Neural cell (in vitro differentiated cells): Measurements from ENCODE around the gene HGF. TPM values are rescaled to one million over a fixed set of nuclear protein-coding genes. Genes with fewer than 3 reads are reported as not detected.

ENCODE experiments used
- H2AFZ ChIP-seq: fragments of 200-600, 300-800 bp; sonication (generic), shearing (Covaris generic); 2 replicates; pipeline ENCODE4 v1.6.0; 2014; ENCODE audit warnings: low read depth, mild to moderate bottlenecking, antibody characterized with exemption, low read length, moderate library complexity
- H3F3A ChIP-seq: fragments of 200-600 bp; shearing (Covaris generic); 2 replicates; pipeline ENCODE4 v1.6.1; 2016; ENCODE audit warnings: mild to moderate bottlenecking, moderate library complexity, mixed read lengths, antibody characterized with exemption, low read length; ENCODE audit not compliant: insufficient read depth, poor library complexity, severe bottlenecking
- H3K27ac ChIP-seq: fragments of 200-600, 300-800 bp; sonication (generic), shearing (Covaris generic); 2 replicates; pipeline ENCODE4 v1.5.1; 2014; ENCODE audit warnings: mild to moderate bottlenecking, low read length, moderate library complexity
- H3K27me3 ChIP-seq: fragments of 300-800, 200-600 bp; sonication (generic), shearing (Covaris generic); 2 replicates; pipeline ENCODE4 v1.6.0; 2014; ENCODE audit warnings: mild to moderate bottlenecking, low read depth, low read length, moderate library complexity; ENCODE audit not compliant: insufficient read depth
- H3K36me3 ChIP-seq: fragments of 300-800, 200-600 bp; sonication (generic), shearing (Covaris generic); 2 replicates; pipeline ENCODE4 v1.5.1; 2014; ENCODE audit warnings: mild to moderate bottlenecking, antibody characterized with exemption, low read length, moderate library complexity; ENCODE audit not compliant: insufficient read depth
- H3K4me2 ChIP-seq: fragments of 300-800, 200-600 bp; sonication (generic), shearing (Covaris generic); 2 replicates; pipeline ENCODE4 v1.6.0; 2014; ENCODE audit warnings: mild to moderate bottlenecking, low read length
- H3K4me3 ChIP-seq: fragments of 300-800, 200-600 bp; sonication (generic), shearing (Covaris generic); 2 replicates; pipeline ENCODE4 v1.5.1; 2014; ENCODE audit warnings: mild to moderate bottlenecking, low read length, moderate library complexity
- H3K79me2 ChIP-seq: fragments of 200-600 bp; shearing (Covaris generic); replicated peaks from 2 replicates; pipeline ENCODE4 v1.6.0; 2014; ENCODE audit warnings: mild to moderate bottlenecking, low read length, moderate library complexity; ENCODE audit not compliant: insufficient read depth
- H3K9ac ChIP-seq: fragments of 300-800, 200-600 bp; sonication (generic), shearing (Covaris generic); 2 replicates; pipeline ENCODE4 v1.6.1; 2016; ENCODE audit warnings: mild to moderate bottlenecking, low read length, mixed read lengths
- H3K9me2 ChIP-seq: fragments of 200-600 bp; shearing (Covaris generic); 2 replicates; pipeline ENCODE4 v1.6.1; 2016; ENCODE audit warnings: mild to moderate bottlenecking, low read length, mixed read lengths; ENCODE audit not compliant: insufficient read depth
- H3K9me3 ChIP-seq: fragments of 200-600, 300-800 bp; sonication (generic), shearing (Covaris generic); 2 replicates; pipeline ENCODE4 v1.6.1; 2016; ENCODE audit warnings: mild to moderate bottlenecking, mixed run types, low read length, moderate library complexity, mixed read lengths
- H4K20me1 ChIP-seq: fragments of 200-600 bp; shearing (Covaris generic); 2 replicates; pipeline ENCODE4 v1.6.1; 2016; ENCODE audit warnings: mild to moderate bottlenecking, mixed run types; ENCODE audit not compliant: insufficient read depth
- EP300 ChIP-seq: fragments of 450-650 bp; conservative IDR thresholded peaks from 2 replicates; pipeline ENCODE4 v1.6.1; 2014; ENCODE audit warnings: antibody characterized with exemption, mild to moderate bottlenecking, moderate library complexity; ENCODE audit not compliant: poor library complexity, severe bottlenecking
- EZH2 ChIP-seq: fragments of 200-600, 300-800 bp; shearing (Covaris generic), sonication (generic); IDR thresholded peaks from 2 replicates; pipeline ENCODE4 v1.6.1; 2014; ENCODE audit warnings: antibody characterized with exemption, low read length, borderline replicate concordance, mild to moderate bottlenecking; ENCODE audit not compliant: insufficient read depth, poor library complexity, severe bottlenecking
- MXI1 ChIP-seq: fragments of 450-650 bp; conservative IDR thresholded peaks from 2 replicates; pipeline ENCODE4 v1.6.1; 2014; ENCODE audit warnings: antibody characterized with exemption, mild to moderate bottlenecking; ENCODE audit not compliant: poor library complexity, severe bottlenecking
- POLR2AphosphoS5 ChIP-seq: IDR thresholded peaks from 2 replicates; pipeline ENCODE4 v1.6.1; 2012
- RAD21 ChIP-seq: fragments of 450-650 bp; conservative IDR thresholded peaks from 2 replicates; pipeline ENCODE4 v1.6.1; 2014; ENCODE audit warnings: antibody characterized with exemption, mild to moderate bottlenecking, moderate library complexity
- SMC3 ChIP-seq: fragments of 450-650 bp; conservative IDR thresholded peaks from 2 replicates; pipeline ENCODE4 v1.6.1; 2014; ENCODE audit warnings: antibody characterized with exemption, mild to moderate bottlenecking, moderate library complexity; ENCODE audit not compliant: poor library complexity
- TAF1 ChIP-seq: IDR thresholded peaks from 2 replicates; pipeline ENCODE4 v1.6.1; 2012; ENCODE audit warnings: low read depth
- polyA plus RNA-seq: library from polyadenylated mRNA; depleted of rRNA; stranded (reverse); fragments of >200 nt; gene quantifications from 2 replicates; pipeline ENCODE4 v1.2.3, GENCODE V29; 2014
- TF ChIP-seq, protein P1 (sequence below): IDR thresholded peaks from 2 replicates; pipeline ENCODE4 v1.6.1; 2012; ENCODE audit warnings: borderline replicate concordance
- TF ChIP-seq, protein P2 (sequence below): fragments of 450-650 bp; IDR thresholded peaks from 2 replicates; pipeline ENCODE4 v1.5.1; 2014; ENCODE audit warnings: antibody characterized with exemption, mild to moderate bottlenecking, moderate library complexity; ENCODE audit not compliant: poor library complexity, severe bottlenecking

HGF gene
- polyA plus RNA-seq, 1 donor from 2014 or later = not detected

DNA sequence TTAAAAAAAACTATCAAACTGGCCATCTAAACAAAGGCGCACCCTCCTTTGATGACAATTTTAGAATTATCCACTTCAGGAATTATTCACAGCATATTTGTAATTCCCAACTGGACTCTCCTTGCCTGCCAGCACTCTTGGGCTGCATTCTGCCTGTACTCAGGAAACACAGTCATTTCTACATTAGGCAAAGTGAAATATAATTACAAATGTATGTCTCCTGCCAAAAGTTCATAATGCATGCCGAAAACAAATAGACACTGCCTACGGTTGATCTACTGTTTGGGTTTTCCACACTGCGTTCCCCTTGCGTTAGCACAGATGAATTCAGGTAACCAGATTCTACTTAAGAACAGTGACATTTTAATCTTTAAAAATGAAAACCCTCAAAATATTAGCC lies 1.9 kb downstream of the HGF start:
- TF ChIP-seq EP300 (no peak), MXI1 (no peak), POLR2AphosphoS5 (no peak), SMC3 (no peak), TAF1 (no peak), EZH2 (no peak), RAD21 (no peak)
- TF ChIP-seq, protein P1, sequence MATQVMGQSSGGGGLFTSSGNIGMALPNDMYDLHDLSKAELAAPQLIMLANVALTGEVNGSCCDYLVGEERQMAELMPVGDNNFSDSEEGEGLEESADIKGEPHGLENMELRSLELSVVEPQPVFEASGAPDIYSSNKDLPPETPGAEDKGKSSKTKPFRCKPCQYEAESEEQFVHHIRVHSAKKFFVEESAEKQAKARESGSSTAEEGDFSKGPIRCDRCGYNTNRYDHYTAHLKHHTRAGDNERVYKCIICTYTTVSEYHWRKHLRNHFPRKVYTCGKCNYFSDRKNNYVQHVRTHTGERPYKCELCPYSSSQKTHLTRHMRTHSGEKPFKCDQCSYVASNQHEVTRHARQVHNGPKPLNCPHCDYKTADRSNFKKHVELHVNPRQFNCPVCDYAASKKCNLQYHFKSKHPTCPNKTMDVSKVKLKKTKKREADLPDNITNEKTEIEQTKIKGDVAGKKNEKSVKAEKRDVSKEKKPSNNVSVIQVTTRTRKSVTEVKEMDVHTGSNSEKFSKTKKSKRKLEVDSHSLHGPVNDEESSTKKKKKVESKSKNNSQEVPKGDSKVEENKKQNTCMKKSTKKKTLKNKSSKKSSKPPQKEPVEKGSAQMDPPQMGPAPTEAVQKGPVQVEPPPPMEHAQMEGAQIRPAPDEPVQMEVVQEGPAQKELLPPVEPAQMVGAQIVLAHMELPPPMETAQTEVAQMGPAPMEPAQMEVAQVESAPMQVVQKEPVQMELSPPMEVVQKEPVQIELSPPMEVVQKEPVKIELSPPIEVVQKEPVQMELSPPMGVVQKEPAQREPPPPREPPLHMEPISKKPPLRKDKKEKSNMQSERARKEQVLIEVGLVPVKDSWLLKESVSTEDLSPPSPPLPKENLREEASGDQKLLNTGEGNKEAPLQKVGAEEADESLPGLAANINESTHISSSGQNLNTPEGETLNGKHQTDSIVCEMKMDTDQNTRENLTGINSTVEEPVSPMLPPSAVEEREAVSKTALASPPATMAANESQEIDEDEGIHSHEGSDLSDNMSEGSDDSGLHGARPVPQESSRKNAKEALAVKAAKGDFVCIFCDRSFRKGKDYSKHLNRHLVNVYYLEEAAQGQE = no peak
- TF ChIP-seq, protein P2, sequence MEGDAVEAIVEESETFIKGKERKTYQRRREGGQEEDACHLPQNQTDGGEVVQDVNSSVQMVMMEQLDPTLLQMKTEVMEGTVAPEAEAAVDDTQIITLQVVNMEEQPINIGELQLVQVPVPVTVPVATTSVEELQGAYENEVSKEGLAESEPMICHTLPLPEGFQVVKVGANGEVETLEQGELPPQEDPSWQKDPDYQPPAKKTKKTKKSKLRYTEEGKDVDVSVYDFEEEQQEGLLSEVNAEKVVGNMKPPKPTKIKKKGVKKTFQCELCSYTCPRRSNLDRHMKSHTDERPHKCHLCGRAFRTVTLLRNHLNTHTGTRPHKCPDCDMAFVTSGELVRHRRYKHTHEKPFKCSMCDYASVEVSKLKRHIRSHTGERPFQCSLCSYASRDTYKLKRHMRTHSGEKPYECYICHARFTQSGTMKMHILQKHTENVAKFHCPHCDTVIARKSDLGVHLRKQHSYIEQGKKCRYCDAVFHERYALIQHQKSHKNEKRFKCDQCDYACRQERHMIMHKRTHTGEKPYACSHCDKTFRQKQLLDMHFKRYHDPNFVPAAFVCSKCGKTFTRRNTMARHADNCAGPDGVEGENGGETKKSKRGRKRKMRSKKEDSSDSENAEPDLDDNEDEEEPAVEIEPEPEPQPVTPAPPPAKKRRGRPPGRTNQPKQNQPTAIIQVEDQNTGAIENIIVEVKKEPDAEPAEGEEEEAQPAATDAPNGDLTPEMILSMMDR = no peak
- H4K20me1 ChIP-seq = no peaks in the 10 kb centered on the region
- H2AFZ ChIP-seq = no peak overlapping the region
- no peak overlapping the region for H3K9ac ChIP-seq
- H3K4me2 ChIP-seq = no peak overlapping the region
- no peaks in the 10 kb centered on the region for H3K36me3 ChIP-seq
- no peaks in the 10 kb centered on the region for H3K9me3 ChIP-seq
- no peaks in the 10 kb centered on the region for H3K27me3 ChIP-seq
- H3F3A ChIP-seq = no peaks in the 10 kb centered on the region
- H3K4me3 ChIP-seq = no peak overlapping the region
- H3K27ac ChIP-seq = no peak overlapping the region
- H3K9me2 ChIP-seq = no peaks in the 10 kb centered on the region
- no peaks in the 10 kb centered on the region for H3K79me2 ChIP-seq

DNA sequence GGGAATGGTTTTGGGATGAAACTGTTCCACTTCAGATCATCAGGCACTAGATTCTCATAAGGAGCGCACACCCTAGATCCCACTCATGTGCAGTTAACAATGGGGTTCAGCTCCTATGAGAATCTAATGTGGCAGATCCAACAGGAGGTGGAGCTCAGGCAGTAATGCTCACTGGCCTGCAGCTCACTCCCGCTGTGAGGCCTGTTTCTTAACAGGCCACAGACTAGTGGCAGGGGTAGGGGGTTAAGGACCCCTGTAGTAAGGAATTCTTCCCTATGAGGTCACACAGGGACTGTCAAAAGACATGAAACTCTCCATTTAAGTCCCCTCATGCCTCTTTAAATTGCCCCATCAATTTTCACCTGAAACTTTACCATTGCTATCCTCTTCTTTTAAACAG lies 8.0 kb downstream of the HGF start:
- Histone ChIP-seq H3K27ac (no peak overlapping the region), H3K79me2 (no peaks in the 10 kb centered on the region), H2AFZ (no peak overlapping the region), H3K9me3 (no peaks in the 10 kb centered on the region), H3K27me3 (no peaks in the 10 kb centered on the region), H3K4me2 (no peak overlapping the region), H4K20me1 (no peaks in the 10 kb centered on the region), H3K36me3 (no peaks in the 10 kb centered on the region), H3K9me2 (no peaks in the 10 kb centered on the region), H3K4me3 (no peak overlapping the region), H3K9ac (no peak overlapping the region), H3F3A (no peaks in the 10 kb centered on the region)
- no peak for TF ChIP-seq TAF1
- TF ChIP-seq POLR2AphosphoS5 = no peak
- TF ChIP-seq, protein P1 = no peak
